ENCODE results near the gene LRRC15.

Gene LRRC15

GRCh38 chr3:194375473-194376240 is 6.1 kb upstream of the LRRC15 start:
- no peak for DNase-seq (ENCODE audit: low spot score)
- peak overlapping the region; percentile 59 for H3K4me2 ChIP-seq (ENCODE audit: insufficient read depth, low read length, poor library complexity, severe bottlenecking)
- WGBS, 2 donors (ENCODE audit: extremely low coverage in 2 of 2, insufficient read length in 2 of 2, insufficient replicate concordance in 1 of 2), result no CpG with 5 or more reads among the region's 15 CpGs

DNA sequence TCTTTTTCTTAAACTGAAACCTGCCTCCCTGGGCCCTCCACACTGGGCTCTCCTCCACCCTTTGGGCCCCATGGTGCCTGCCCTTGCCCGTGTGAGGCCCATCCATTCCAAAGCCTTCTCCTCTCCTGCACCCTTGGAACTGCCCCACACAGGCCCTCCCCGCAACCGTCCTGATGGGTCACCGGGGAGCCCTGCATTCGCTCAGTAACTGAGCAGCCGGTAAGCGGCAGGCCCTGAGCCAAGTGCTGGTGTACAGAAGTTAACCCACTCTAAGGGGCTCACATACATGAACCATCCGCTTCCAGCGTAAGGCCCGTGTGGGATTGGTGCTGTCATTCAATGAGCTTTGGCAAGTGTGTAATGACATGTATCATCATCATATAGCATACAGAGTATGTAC is 5.4 kb upstream of the LRRC15 start:
- Histone ChIP-seq H3K27ac (replicated peaks; ENCODE audit: low read length) (no peak overlapping the region), H4K91ac (ENCODE audit: low read depth, low read length, poor library complexity) (peak overlapping the region; percentile 87), H2BK15ac (ENCODE audit: low read length) (peak overlapping the region; percentile 82), H3K4me1 (ENCODE audit: control insufficient read depth in 2 of 2, insufficient read depth in 1 of 2, low read depth in 1 of 2, low read length in 2 of 2) (peaks cover 4 to 13% of the 10 kb centered on the region in 2 donors), H3K4me3 (ENCODE audit: low read length in 2 of 2) (no peak overlapping the region), H2BK12ac (ENCODE audit: low read length) (peak overlapping the region; percentile 87), H3K27me3 (ENCODE audit: control insufficient read depth in 3 of 3, insufficient read depth in 3 of 3, low read depth in 1 of 3, low read length in 3 of 3) (peaks cover 0 to 35% (median 0%) of the 10 kb centered on the region in 3 experiments), H2BK5ac (ENCODE audit: low read length) (no peak overlapping the region), H2AFZ (ENCODE audit: low read length) (peak overlapping the region; percentile 9), H3K79me1 (ENCODE audit: low read depth, low read length) (no peaks in the 10 kb centered on the region), H3K18ac (ENCODE audit: low read length) (peak overlapping the region; percentile 73), H4K8ac (ENCODE audit: low read depth, low read length) (no peak overlapping the region), H2BK120ac (ENCODE audit: low read depth, low read length) (peak overlapping the region; percentile 1), H3K9me3 (replicated peaks in 1 of 2; ENCODE audit: control insufficient read depth in 2 of 2, insufficient read depth in 1 of 2, low read depth in 1 of 2, low read length in 2 of 2) (no peaks in the 10 kb centered on the region), H3K4ac (ENCODE audit: low read length) (no peak overlapping the region), H3K14ac (ENCODE audit: low read length) (no peak overlapping the region), H2AK5ac (ENCODE audit: low read depth, low read length) (peak overlapping the region; percentile 64), H3K36me3 (replicated peaks in 1 of 2; ENCODE audit: control insufficient read depth in 2 of 2, insufficient read depth in 2 of 2, low read length in 2 of 2) (no peaks in the 10 kb centered on the region), H3K4me2 (ENCODE audit: insufficient read depth, low read length, poor library complexity, severe bottlenecking) (no peak overlapping the region), H3K9ac (ENCODE audit: low read depth, low read length, poor library complexity) (peak overlapping the region; percentile 24), H3K23ac (ENCODE audit: low read depth, low read length, poor library complexity) (no peak overlapping the region)
- DNase-seq (ENCODE audit: low spot score), result no peak
- WGBS, 2 donors (ENCODE audit: extremely low coverage in 2 of 2, insufficient read length in 2 of 2, insufficient replicate concordance in 1 of 2), result no CpG with 5 or more reads among the region's 10 CpGs

More at GRCh38 chr3:194375473-194376240, 6.1 kb upstream of the LRRC15 start:
- Histone ChIP-seq H2BK15ac (ENCODE audit: low read length) (peak overlapping the region; percentile 64), H3K36me3 (replicated peaks in 1 of 2; ENCODE audit: control insufficient read depth in 2 of 2, insufficient read depth in 2 of 2, low read length in 2 of 2) (no peaks in the 10 kb centered on the region), H2AK5ac (ENCODE audit: low read depth, low read length) (no peak overlapping the region), H3K4me1 (ENCODE audit: control insufficient read depth in 2 of 2, insufficient read depth in 1 of 2, low read depth in 1 of 2, low read length in 2 of 2) (peaks cover 4 to 18% of the 10 kb centered on the region in 2 donors), H3K27ac (replicated peaks; ENCODE audit: low read length) (peak overlapping the region; percentile 82), H2BK5ac (ENCODE audit: low read length) (no peak overlapping the region), H3K27me3 (ENCODE audit: control insufficient read depth in 3 of 3, insufficient read depth in 3 of 3, low read depth in 1 of 3, low read length in 3 of 3) (peaks cover 0 to 30% (median 0%) of the 10 kb centered on the region in 3 experiments), H3K9ac (ENCODE audit: low read depth, low read length, poor library complexity) (no peak overlapping the region), H3K4me3 (ENCODE audit: low read length in 2 of 2) (no peak overlapping the region), H4K91ac (ENCODE audit: low read depth, low read length, poor library complexity) (no peak overlapping the region), H2BK12ac (ENCODE audit: low read length) (peak overlapping the region; percentile 68), H2AFZ (ENCODE audit: low read length) (peak overlapping the region; percentile 85), H3K79me1 (ENCODE audit: low read depth, low read length) (no peaks in the 10 kb centered on the region), H3K18ac (ENCODE audit: low read length) (peak overlapping the region; percentile 73), H3K9me3 (replicated peaks in 1 of 2; ENCODE audit: control insufficient read depth in 2 of 2, insufficient read depth in 1 of 2, low read depth in 1 of 2, low read length in 2 of 2) (no peaks in the 10 kb centered on the region), H3K14ac (ENCODE audit: low read length) (peak overlapping the region; percentile 86), H3K4ac (ENCODE audit: low read length) (no peak overlapping the region), H3K23ac (ENCODE audit: low read depth, low read length, poor library complexity) (no peak overlapping the region), H4K8ac (ENCODE audit: low read depth, low read length) (no peak overlapping the region), H2BK120ac (ENCODE audit: low read depth, low read length) (no peak overlapping the region)

DNA sequence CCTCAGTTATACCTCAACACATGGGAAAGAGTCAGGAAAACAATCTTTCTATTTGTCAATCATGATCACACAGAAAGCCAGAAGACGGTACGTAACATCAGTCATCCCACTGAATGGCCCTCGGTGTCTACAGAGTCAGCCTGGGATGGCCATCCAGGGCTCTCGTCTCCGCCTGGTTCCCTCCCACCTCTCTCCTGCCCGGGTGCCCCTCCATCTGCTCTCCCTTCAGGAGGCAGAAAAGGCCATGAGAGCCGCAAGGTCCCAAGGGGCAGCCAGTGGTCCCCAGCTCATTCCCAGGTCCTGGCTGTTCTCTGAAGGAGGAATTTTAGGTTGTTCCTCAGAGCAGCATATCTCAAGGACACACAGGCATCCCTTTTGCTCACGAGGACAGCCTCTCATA is 4.4 kb upstream of the LRRC15 start:
- H3K4me2 ChIP-seq (ENCODE audit: insufficient read depth, low read length, poor library complexity, severe bottlenecking), result no peak overlapping the region
- H3K4ac ChIP-seq (ENCODE audit: low read length), result no peak overlapping the region
- no peak overlapping the region for H2BK12ac ChIP-seq (ENCODE audit: low read length)
- no peak overlapping the region for H2AFZ ChIP-seq (ENCODE audit: low read length)
- H3K27ac ChIP-seq (replicated peaks; ENCODE audit: low read length), result no peak overlapping the region
- H2BK5ac ChIP-seq (ENCODE audit: low read length), result no peak overlapping the region
- DNase-seq (ENCODE audit: low spot score), result no peak
- no peak overlapping the region for H3K18ac ChIP-seq (ENCODE audit: low read length)
- H2BK15ac ChIP-seq (ENCODE audit: low read length), result no peak overlapping the region
- H2AK5ac ChIP-seq (ENCODE audit: low read depth, low read length), result no peak overlapping the region
- H3K23ac ChIP-seq (ENCODE audit: low read depth, low read length, poor library complexity), result no peak overlapping the region
- H3K4me1 ChIP-seq (ENCODE audit: control insufficient read depth in 2 of 2, insufficient read depth in 1 of 2, low read depth in 1 of 2, low read length in 2 of 2), result peaks cover 6 to 17% of the 10 kb centered on the region in 2 donors
- no CpG with 5 or more reads among the region's 8 CpGs for WGBS, 2 donors (ENCODE audit: extremely low coverage in 2 of 2, insufficient read length in 2 of 2, insufficient replicate concordance in 1 of 2)
- H4K91ac ChIP-seq (ENCODE audit: low read depth, low read length, poor library complexity), result no peak overlapping the region
- peaks cover 0 to 35% (median 3%) of the 10 kb centered on the region in 3 experiments for H3K27me3 ChIP-seq (ENCODE audit: control insufficient read depth in 3 of 3, insufficient read depth in 3 of 3, low read depth in 1 of 3, low read length in 3 of 3)
- H3K36me3 ChIP-seq (replicated peaks in 1 of 2; ENCODE audit: control insufficient read depth in 2 of 2, insufficient read depth in 2 of 2, low read length in 2 of 2), result no peaks in the 10 kb centered on the region
- no peak overlapping the region for H3K4me3 ChIP-seq (ENCODE audit: low read length in 2 of 2)
- no peak overlapping the region for H3K9ac ChIP-seq (ENCODE audit: low read depth, low read length, poor library complexity)
- H3K79me1 ChIP-seq (ENCODE audit: low read depth, low read length), result no peaks in the 10 kb centered on the region
- no peaks in the 10 kb centered on the region for H3K9me3 ChIP-seq (replicated peaks in 1 of 2; ENCODE audit: control insufficient read depth in 2 of 2, insufficient read depth in 1 of 2, low read depth in 1 of 2, low read length in 2 of 2)
- H3K14ac ChIP-seq (ENCODE audit: low read length), result no peak overlapping the region
- no peak overlapping the region for H2BK120ac ChIP-seq (ENCODE audit: low read depth, low read length)
- no peak overlapping the region for H4K8ac ChIP-seq (ENCODE audit: low read depth, low read length)

DNA sequence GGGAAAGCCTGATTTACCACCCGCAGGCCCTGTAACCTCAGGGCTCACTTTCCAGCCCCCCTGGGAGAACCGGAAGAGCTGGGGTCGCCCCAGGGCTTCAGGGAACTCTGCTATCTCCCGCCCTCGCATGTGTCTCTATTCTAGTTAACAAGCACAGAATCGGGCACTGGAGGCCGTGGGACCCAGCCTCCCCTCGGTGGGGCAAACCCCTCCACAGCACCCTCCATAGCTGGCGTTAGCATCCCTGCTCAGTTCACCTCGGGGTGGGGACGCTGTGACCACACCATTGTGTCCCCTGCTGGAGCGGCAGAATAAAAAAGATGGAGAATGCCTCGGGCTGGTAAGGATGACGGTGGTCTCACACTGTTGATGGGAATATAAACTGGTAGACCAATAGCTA is 3.5 kb upstream of the LRRC15 start:
- Histone ChIP-seq H4K91ac (ENCODE audit: low read depth, low read length, poor library complexity) (no peak overlapping the region), H3K9ac (ENCODE audit: low read depth, low read length, poor library complexity) (no peak overlapping the region), H3K23ac (ENCODE audit: low read depth, low read length, poor library complexity) (no peak overlapping the region), H3K9me3 (replicated peaks in 1 of 2; ENCODE audit: control insufficient read depth in 2 of 2, insufficient read depth in 1 of 2, low read depth in 1 of 2, low read length in 2 of 2) (no peaks in the 10 kb centered on the region), H3K4ac (ENCODE audit: low read length) (no peak overlapping the region), H3K36me3 (replicated peaks in 1 of 2; ENCODE audit: control insufficient read depth in 2 of 2, insufficient read depth in 2 of 2, low read length in 2 of 2) (no peaks in the 10 kb centered on the region), H3K27me3 (ENCODE audit: control insufficient read depth in 3 of 3, insufficient read depth in 3 of 3, low read depth in 1 of 3, low read length in 3 of 3) (peaks cover 0 to 41% (median 3%) of the 10 kb centered on the region in 3 experiments), H2AFZ (ENCODE audit: low read length) (no peak overlapping the region), H2BK120ac (ENCODE audit: low read depth, low read length) (no peak overlapping the region), H3K79me1 (ENCODE audit: low read depth, low read length) (no peaks in the 10 kb centered on the region), H3K14ac (ENCODE audit: low read length) (no peak overlapping the region), H2BK5ac (ENCODE audit: low read length) (no peak overlapping the region), H2BK15ac (ENCODE audit: low read length) (peak overlapping the region; percentile 41), H4K8ac (ENCODE audit: low read depth, low read length) (no peak overlapping the region), H3K4me3 (ENCODE audit: low read length in 2 of 2) (no peak overlapping the region), H3K18ac (ENCODE audit: low read length) (peak overlapping the region; percentile 71), H3K27ac (replicated peaks; ENCODE audit: low read length) (no peak overlapping the region), H3K4me1 (ENCODE audit: control insufficient read depth in 2 of 2, insufficient read depth in 1 of 2, low read depth in 1 of 2, low read length in 2 of 2) (peaks cover 6 to 22% of the 10 kb centered on the region in 2 donors), H3K4me2 (ENCODE audit: insufficient read depth, low read length, poor library complexity, severe bottlenecking) (no peak overlapping the region), H2BK12ac (ENCODE audit: low read length) (peak overlapping the region; percentile 30), H2AK5ac (ENCODE audit: low read depth, low read length) (peak overlapping the region; percentile 88)
- WGBS, 2 donors (ENCODE audit: extremely low coverage in 2 of 2, insufficient read length in 2 of 2, insufficient replicate concordance in 1 of 2), result no CpG with 5 or more reads among the region's 14 CpGs
- no peak for DNase-seq (ENCODE audit: low spot score)
